WTC11 (cell line): ENCODE data around the gene ARHGAP18. TPM values are rescaled to one million over a fixed set of nuclear protein-coding genes. Genes with fewer than 3 reads are reported as not detected.

Experiments
- ATAC-seq: fragments of 200-7000 bp; cut with Tn5 transposase; 2 replicates; pipeline ENCODE4 v1.10.0; 2021; ENCODE audit warnings: mild to moderate bottlenecking, moderate library complexity
- CTCF ChIA-PET: fragments of 300-600 bp; sonication (Branson Sonifier 250); formaldehyde crosslinking; loops from one replicate; lab custom pipeline; 2021; ENCODE audit warnings: antibody characterized with exemption; lab: Charles Lee
- POLR2A ChIA-PET: fragments of 350-600 bp; sonication (Branson Sonifier 250); formaldehyde crosslinking; loops from one replicate; lab custom pipeline; 2021; ENCODE audit warnings: antibody characterized with exemption; lab: Charles Lee
- DNase-seq: peaks from one replicate; pipeline ENCODE4 v3.0.0; 2021; ENCODE audit warnings: low spot score
- H3K27ac Mint-ChIP-seq: 2 replicates; pipeline ENCODE4 v1.8.0; 2021; ENCODE audit warnings: mixed read lengths
- H3K27me3 Mint-ChIP-seq: 2 replicates; pipeline ENCODE4 v1.8.0; 2021; ENCODE audit warnings: low read depth, mild to moderate bottlenecking, moderate library complexity, mixed read lengths
- H3K36me3 Mint-ChIP-seq: 2 replicates; pipeline ENCODE4 v1.8.0; 2021; ENCODE audit warnings: mixed read lengths
- H3K4me1 Mint-ChIP-seq: 2 replicates; pipeline ENCODE4 v1.8.0; 2022; ENCODE audit warnings: mixed read lengths
- H3K4me3 Mint-ChIP-seq: 2 replicates; pipeline ENCODE4 v1.8.0; 2021; ENCODE audit warnings: mild to moderate bottlenecking, moderate library complexity, mixed read lengths
- H3K9me3 Mint-ChIP-seq: 2 replicates; pipeline ENCODE4 v1.8.0; 2021; ENCODE audit warnings: mixed read lengths
- AR ChIP-seq: fragments of 250-450 bp; sonication (Bioruptor Pico); IDR thresholded peaks from 2 replicates; pipeline ENCODE4 v1.9.0; 2021; ENCODE audit warnings: mild to moderate bottlenecking
- ATF1 ChIP-seq: sonication (generic); formaldehyde crosslinking; IDR thresholded peaks from 2 replicates; pipeline ENCODE4 v1.8.1; 2023; ENCODE audit warnings: mild to moderate bottlenecking, moderate library complexity, missing genetic modification reagents
- ATF3 ChIP-seq: sonication (generic); formaldehyde crosslinking; conservative IDR thresholded peaks from 2 replicates; pipeline ENCODE4 v1.8.1; 2022; ENCODE audit warnings: mild to moderate bottlenecking, missing genetic modification reagents
- CDX4 ChIP-seq: fragments of 250-450 bp; sonication (Bioruptor Pico); IDR thresholded peaks from 2 replicates; pipeline ENCODE4 v1.9.0; 2021; ENCODE audit warnings: moderate library complexity, mild to moderate bottlenecking, inconsistent platforms, borderline replicate concordance
- E2F5 ChIP-seq: sonication (generic); formaldehyde crosslinking; IDR thresholded peaks from 2 replicates; pipeline ENCODE4 v1.8.1; 2022; ENCODE audit warnings: mild to moderate bottlenecking, moderate library complexity, missing genetic modification reagents
- ETV6 ChIP-seq: sonication (generic); formaldehyde crosslinking; IDR thresholded peaks from 2 replicates; pipeline ENCODE4 v1.8.1; 2022; ENCODE audit warnings: mild to moderate bottlenecking, missing genetic modification reagents
- GTF2I ChIP-seq: fragments of 250-450 bp; sonication (Bioruptor Pico); conservative IDR thresholded peaks from 2 replicates; pipeline ENCODE4 v1.4.0; 2021; ENCODE audit warnings: mild to moderate bottlenecking
- HMGA2 ChIP-seq: fragments of 250-450 bp; sonication (Bioruptor Pico); IDR thresholded peaks from 2 replicates; pipeline ENCODE4 v1.4.0; 2021; ENCODE audit warnings: mild to moderate bottlenecking, moderate library complexity
- NFATC4 ChIP-seq: fragments of 250-450 bp; sonication (Bioruptor Pico); IDR thresholded peaks from 2 replicates; pipeline ENCODE4 v1.9.0; 2021; ENCODE audit warnings: mild to moderate bottlenecking
- PRRX2 ChIP-seq: fragments of 250-450 bp; sonication (Bioruptor Pico); IDR thresholded peaks from 2 replicates; pipeline ENCODE4 v1.8.0; 2021; ENCODE audit warnings: mild to moderate bottlenecking
- SMAD4 ChIP-seq: sonication (generic); formaldehyde crosslinking; IDR thresholded peaks from 2 replicates; pipeline ENCODE4 v1.8.0; 2022; ENCODE audit warnings: mild to moderate bottlenecking, missing genetic modification reagents
- SOX15 ChIP-seq: fragments of 250-450 bp; sonication (Bioruptor Pico); IDR thresholded peaks from 2 replicates; pipeline ENCODE4 v1.9.0; 2021; ENCODE audit warnings: mild to moderate bottlenecking
- TCF7 ChIP-seq: sonication (generic); formaldehyde crosslinking; IDR thresholded peaks from 2 replicates; pipeline ENCODE4 v1.8.0; 2022; ENCODE audit warnings: mild to moderate bottlenecking, low read depth, missing genetic modification reagents, moderate library complexity
- TEAD1 ChIP-seq: sonication (generic); formaldehyde crosslinking; IDR thresholded peaks from 2 replicates; pipeline ENCODE4 v1.8.0; 2022; ENCODE audit warnings: mild to moderate bottlenecking, missing genetic modification reagents
- TP53 ChIP-seq: sonication (generic); formaldehyde crosslinking; IDR thresholded peaks from 2 replicates; pipeline ENCODE4 v1.8.1; 2023; ENCODE audit warnings: mild to moderate bottlenecking, missing genetic modification reagents
- USF2 ChIP-seq: sonication (generic); formaldehyde crosslinking; IDR thresholded peaks from 2 replicates; pipeline ENCODE4 v1.8.1; 2023; ENCODE audit warnings: mild to moderate bottlenecking, missing genetic modification reagents, moderate library complexity
- ZBTB43 ChIP-seq: sonication (generic); formaldehyde crosslinking; IDR thresholded peaks from 2 replicates; pipeline ENCODE4 v1.8.1; 2023; ENCODE audit warnings: mild to moderate bottlenecking, missing genetic modification reagents
- ZMAT4 ChIP-seq: fragments of 250-450 bp; sonication (Bioruptor Pico); IDR thresholded peaks from 2 replicates; pipeline ENCODE4 v1.9.0; 2021; ENCODE audit warnings: mild to moderate bottlenecking
- ZNF219 ChIP-seq: sonication (generic); formaldehyde crosslinking; IDR thresholded peaks from 2 replicates; pipeline ENCODE4 v1.8.0; 2023; ENCODE audit warnings: missing genetic modification reagents, mild to moderate bottlenecking, borderline replicate concordance
- ZNF232 ChIP-seq: sonication (generic); formaldehyde crosslinking; IDR thresholded peaks from 2 replicates; pipeline ENCODE4 v1.8.0; 2022; ENCODE audit warnings: mild to moderate bottlenecking, missing genetic modification reagents
- total RNA-seq: library from RNA; stranded (reverse); gene quantifications from 3 replicates; pipeline ENCODE4 v1.2.3, GENCODE V29; 2021

Gene ARHGAP18
- total RNA-seq, 1 experiment from 2014 or later: 4.6 TPM

- CTCF ChIA-PET: interaction anchor here (0.6 to 1.0 kb wide), 2 partner anchors 93 to 99 kb away, joined by 3 read pairs; no protein-coding TSS in a partner anchor
- Mint-ChIP-seq H3K27me3 (no peaks in the 10 kb centered on the region), H3K27ac (no peak overlapping the region), H3K4me3 (no peak overlapping the region), H3K9me3 (no peaks in the 10 kb centered on the region), H3K36me3 (no peaks in the 10 kb centered on the region), H3K4me1 (peaks cover 8% of the 10 kb centered on the region)
- TF ChIP-seq NFATC4 (CRISPR knock-in tag): no peak
- no peak for TF ChIP-seq TP53 (CRISPR knock-in tag)
- TF ChIP-seq SMAD4 (CRISPR knock-in tag): no peak
- TF ChIP-seq ZNF232: no peak
- no peak for TF ChIP-seq TEAD1
- TF ChIP-seq ATF3 (CRISPR knock-in tag): no peak
- no peak for TF ChIP-seq SOX15
- TF ChIP-seq CDX4 (CRISPR knock-in tag): no peak
- no peak for DNase-seq
- ATAC-seq: no peak
- POLR2A ChIA-PET: no interaction called here
These were observed 78.9 kb downstream of the ARHGAP18 start for GRCh38 chr6:129631070-129631469.

- ChIA-PET CTCF (interaction anchor here (1.0 kb wide), 1 partner anchor 100 kb away, joined by 3 read pairs; no protein-coding TSS in a partner anchor), POLR2A (no interaction called here)
- no peak for TF ChIP-seq ATF3 (CRISPR knock-in tag)
- no peak for TF ChIP-seq HMGA2 (CRISPR knock-in tag)
- TF ChIP-seq ZNF219: no peak
- no peak for TF ChIP-seq ETV6 (CRISPR knock-in tag)
- TF ChIP-seq USF2 (CRISPR knock-in tag): no peak
- TF ChIP-seq E2F5 (CRISPR knock-in tag): no peak
- TF ChIP-seq ATF1 (CRISPR knock-in tag): no peak
- no peak for TF ChIP-seq GTF2I
- TF ChIP-seq PRRX2 (CRISPR knock-in tag): no peak
- TF ChIP-seq AR (CRISPR knock-in tag): no peak
- TF ChIP-seq ZBTB43 (CRISPR knock-in tag): no peak
- no peak for TF ChIP-seq TCF7 (CRISPR knock-in tag)
- TF ChIP-seq ZMAT4 (CRISPR knock-in tag): no peak
- Mint-ChIP-seq H3K4me3 (no peak overlapping the region), H3K27ac (no peak overlapping the region), H3K36me3 (no peaks in the 10 kb centered on the region), H3K27me3 (no peaks in the 10 kb centered on the region), H3K9me3 (no peaks in the 10 kb centered on the region), H3K4me1 (peaks cover 8% of the 10 kb centered on the region)
- DNase-seq (no peak), ATAC-seq (no peak)
These were observed 79.4 kb downstream of the ARHGAP18 start for GRCh38 chr6:129630596-129630995.
